Sciatic nerve (tissue), 2 donors: ENCODE measurements around the gene KBTBD7. TPM values are rescaled to one million over a fixed set of nuclear protein-coding genes. Genes with fewer than 3 reads are reported as not detected.

Experiments
- ATAC-seq: fragments of 200-7000 bp; cut with Tn5 transposase; one replicate; pipeline ENCODE4 v1.9.1; 2020; ENCODE audit warnings: mild to moderate bottlenecking, moderate library complexity
- DNase-seq: peaks from one replicate; pipeline ENCODE4 v3.0.0-alpha.2; 2020; ENCODE audit warnings: low spot score
- intact Hi-C: fragments of 100-400 bp; cut with DNase I; formaldehyde crosslinking; loops from one replicate; pipeline ENCODE4 v1.14.2; 2022
- total RNA-seq: library from RNA; stranded (reverse); fragmentation: NEBNext Ultra II Directional; extraction: Animal tissue kit (Norgen Biotek cat#: 25700); gene quantifications from one replicate; pipeline ENCODE4 v1.2.1, GENCODE V29; 2021
- donor health status: DM: no; HTN: no; CAD: no.
- donor health status: DM: no; HTN: no; CAD: no.

The KBTBD7 gene
- total RNA-seq, 1 donor from 2014 or later = 8.5 TPM

DNA sequence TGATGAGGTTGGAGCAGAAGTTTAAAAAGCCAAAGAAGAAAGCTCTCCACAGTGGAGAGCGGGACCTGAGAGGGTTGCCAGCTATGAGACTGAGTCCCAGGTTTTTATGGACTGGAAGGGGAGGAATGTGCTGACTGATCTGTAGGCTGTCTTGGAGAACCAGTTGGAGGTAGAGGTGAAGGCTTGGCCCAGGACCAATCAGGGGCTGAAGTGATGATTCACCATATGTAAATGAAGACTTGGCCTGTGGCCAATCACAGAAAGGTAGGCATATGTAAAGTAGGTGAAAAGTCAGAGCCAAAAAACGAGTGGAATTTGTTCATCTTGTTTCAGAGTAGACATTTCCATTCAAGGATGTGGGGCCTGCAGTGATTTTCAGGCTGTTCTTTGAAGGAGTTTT is 44.3 kb downstream of the KBTBD7 start:
- DNase-seq (no peak), ATAC-seq (no peak)
- intact Hi-C loops = no loop called here

DNA sequence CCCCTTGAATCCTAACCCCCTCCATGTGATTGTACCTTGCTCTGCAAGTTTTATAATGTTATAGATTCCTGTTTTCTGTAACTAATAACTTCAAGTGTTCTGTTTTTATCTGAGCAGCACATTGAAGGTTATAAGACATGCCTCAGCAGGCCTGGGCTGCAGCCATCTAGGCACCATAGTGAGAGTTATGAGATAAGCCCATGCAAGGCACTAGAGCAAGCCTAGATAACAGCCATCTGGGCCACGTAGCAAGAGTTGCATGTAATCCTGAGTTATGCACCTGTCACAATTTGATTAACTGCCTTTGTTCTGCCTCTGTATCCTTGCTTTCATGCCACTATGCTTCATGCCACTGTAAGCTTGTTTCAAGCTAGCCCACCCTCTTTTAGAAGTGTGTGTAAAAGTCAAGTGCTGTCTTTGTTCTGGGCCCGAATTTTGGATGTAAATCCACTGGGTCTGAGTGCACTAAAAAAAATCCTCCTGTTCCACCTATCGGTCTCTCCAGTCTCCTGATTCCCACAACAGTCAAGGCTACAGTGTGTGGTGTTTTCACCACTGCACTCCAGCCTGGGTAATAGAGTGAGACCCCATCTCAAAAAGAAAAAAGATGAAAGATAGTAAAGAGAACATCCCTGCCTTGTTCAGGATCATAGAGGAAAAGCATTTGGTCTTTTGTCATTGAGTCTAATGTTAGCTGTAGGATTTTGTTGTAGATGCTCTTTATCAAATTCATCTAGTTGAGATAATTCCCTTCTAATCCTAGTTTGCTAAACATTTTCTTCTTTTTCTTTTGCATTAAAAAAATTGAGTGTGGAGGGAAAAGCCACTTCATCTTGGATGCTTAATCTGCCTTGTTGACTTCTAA is 45.7 kb downstream of the KBTBD7 start:
- ATAC-seq (no peak), DNase-seq (no peak)
- intact Hi-C loops = no loop called here

DNA sequence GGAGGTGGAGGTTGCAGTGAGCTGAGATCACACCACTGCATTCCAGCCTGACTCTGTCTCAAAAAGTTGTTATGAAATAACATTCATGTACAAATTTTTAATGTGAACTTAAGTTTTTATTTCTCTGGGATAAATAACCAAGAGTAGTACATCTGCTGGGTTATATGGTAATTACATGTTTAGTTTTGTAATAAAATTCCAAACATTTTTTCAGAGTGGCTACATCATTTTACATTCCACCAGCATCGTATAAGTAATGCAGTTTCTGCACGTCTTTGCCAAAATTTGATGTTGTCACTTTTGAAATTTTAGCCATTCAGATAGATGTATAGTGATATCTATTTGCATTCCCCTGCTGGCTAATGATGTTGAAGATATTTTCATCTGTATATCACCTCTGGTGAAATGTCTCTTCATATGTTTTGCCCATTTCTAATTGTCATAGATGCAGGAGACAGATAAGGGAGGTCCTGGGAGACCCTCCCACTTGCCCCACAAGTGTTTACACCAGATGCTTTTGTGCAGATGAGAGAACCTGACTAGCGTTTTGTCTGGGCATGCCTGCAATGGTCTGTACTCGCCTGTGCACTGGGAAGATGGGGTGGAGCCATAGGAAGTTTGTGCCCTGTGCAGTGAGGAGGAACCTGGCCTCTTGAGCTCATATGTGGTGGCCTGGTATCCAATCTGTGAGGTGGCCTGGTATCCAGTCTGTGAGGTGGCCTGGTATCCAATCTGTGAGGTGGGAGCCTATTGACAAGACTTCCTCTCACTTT is 49.0 kb downstream of the KBTBD7 start:
- intact Hi-C loops = no loop called here
- no peak for DNase-seq

DNA sequence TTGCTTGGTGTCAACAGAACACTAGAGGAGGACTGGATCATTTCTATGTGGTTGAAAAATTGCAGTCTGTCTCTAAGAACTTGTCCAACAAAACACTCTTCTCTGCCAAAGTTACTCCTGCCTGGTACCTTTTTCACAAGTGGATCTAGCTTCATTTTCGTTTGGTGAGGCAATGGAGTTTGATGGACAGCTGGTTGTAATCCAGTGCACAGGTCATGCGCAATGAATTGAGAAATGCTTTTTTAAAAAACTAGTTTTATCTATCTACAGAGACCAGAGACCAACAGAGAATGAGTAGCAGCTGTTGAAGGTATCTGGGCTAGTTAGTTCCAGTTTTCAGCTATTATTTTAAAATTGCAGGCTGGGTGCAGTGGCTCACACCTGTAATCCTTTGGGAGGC is 49.8 kb downstream of the KBTBD7 start:
- no peak for DNase-seq
- ATAC-seq = no peak
- intact Hi-C loops = no loop called here

More for the DNA sequence above, 49.0 kb downstream of the KBTBD7 start:
- no peak for ATAC-seq

Other genes with a start within 250 kb of the KBTBD7 start
- gene ELF1, start 175.3 kb downstream of the KBTBD7 start, total RNA-seq = 61.7 TPM
- gene WBP4, start 133.1 kb downstream of the KBTBD7 start, total RNA-seq = 17.1 TPM
- 9.8 TPM for gene KBTBD6, start 61.8 kb downstream of the KBTBD7 start, total RNA-seq
- gene MTRF1, start 69.0 kb upstream of the KBTBD7 start, total RNA-seq = 12.2 TPM
- 29.7 TPM for gene NAA16, start 116.7 kb upstream of the KBTBD7 start, total RNA-seq